ENCODE data around the gene PRR36. TPM values are rescaled to one million over a fixed set of nuclear protein-coding genes. Genes with fewer than 3 reads are reported as not detected.

Gene PRR36
- total RNA-seq, 4 donors from 2014 or later, result 2.5 TPM; not detected in 3

- H3K36me3 ChIP-seq, result peaks cover 6 to 74% (median 22%) of the 10 kb centered on the region in 3 donors
- peaks cover 0 to 41% (median 13%) of the 10 kb centered on the region in 4 donors for H3K4me1 ChIP-seq
- 77 to 81% methylated on average over 14 of the region's 14 CpGs for WGBS, 2 donors
- no peak overlapping the region for H3K27ac ChIP-seq
- H3K4me3 ChIP-seq, result no peak overlapping the region
- TF ChIP-seq POLR2A (IDR thresholded peaks at IDR 0.05) (no peak), EP300 (IDR thresholded peaks at IDR 0.05) (no peak), CTCF (IDR thresholded peaks at IDR 0.05) (no peak)
- no peaks in the 10 kb centered on the region for H3K9me3 ChIP-seq
- DNase-seq (ENCODE audit: low spot score in 2 of 2), result no peak
- H3K27me3 ChIP-seq, result no peaks in the 10 kb centered on the region
Measured at GRCh38 chr19:7908078-7908699, 34.0 kb upstream of the PRR36 start.

GRCh38 chr19:7907544-7907943 is 33.4 kb upstream of the PRR36 start:
- no peak for TF ChIP-seq POLR2A (IDR thresholded peaks at IDR 0.05)
- TF ChIP-seq EP300 (IDR thresholded peaks at IDR 0.05), result no peak
- TF ChIP-seq CTCF (IDR thresholded peaks at IDR 0.05), result no peak
- Histone ChIP-seq H3K36me3 (peaks cover 6 to 67% (median 22%) of the 10 kb centered on the region in 3 donors), H3K4me3 (no peak overlapping the region), H3K9me3 (no peaks in the 10 kb centered on the region), H3K4me1 (peaks cover 0 to 48% (median 16%) of the 10 kb centered on the region in 4 donors), H3K27ac (no peak overlapping the region), H3K27me3 (no peaks in the 10 kb centered on the region)
- DNase-seq (ENCODE audit: low spot score in 2 of 2), result no peak
- 87% methylated on average over 11 of the region's 11 CpGs for WGBS, 2 donors

- Histone ChIP-seq H3K9me3 (no peaks in the 10 kb centered on the region), H3K27ac (no peak overlapping the region), H3K27me3 (no peaks in the 10 kb centered on the region), H3K36me3 (peaks cover 6 to 63% (median 19%) of the 10 kb centered on the region in 3 donors), H3K4me1 (peaks cover 0 to 50% (median 16%) of the 10 kb centered on the region in 4 donors), H3K4me3 (no peak overlapping the region)
- 84 to 86% methylated on average over 19 of the region's 19 CpGs for WGBS, 2 donors
- no peak for DNase-seq (ENCODE audit: low spot score in 2 of 2)
- TF ChIP-seq CTCF (IDR thresholded peaks at IDR 0.05) (no peak), EP300 (IDR thresholded peaks at IDR 0.05) (no peak), POLR2A (IDR thresholded peaks at IDR 0.05) (no peak)
Measured at GRCh38 chr19:7907122-7907521, 32.9 kb upstream of the PRR36 start.

- peaks cover 0 to 50% (median 16%) of the 10 kb centered on the region in 4 donors for H3K4me1 ChIP-seq
- H3K27me3 ChIP-seq, result no peaks in the 10 kb centered on the region
Measured at GRCh38 chr19:7905859-7906258, 31.7 kb upstream of the PRR36 start.

More at GRCh38 chr19:7905859-7906258, 31.7 kb upstream of the PRR36 start:
- H3K36me3 ChIP-seq, result peaks cover 5 to 50% (median 9%) of the 10 kb centered on the region in 3 donors
- H3K9me3 ChIP-seq, result no peaks in the 10 kb centered on the region
- no peak overlapping the region for H3K27ac ChIP-seq
- 73 to 77% methylated on average over 10 of the region's 10 CpGs for WGBS, 2 donors
- TF ChIP-seq CTCF (IDR thresholded peaks at IDR 0.05) (no peak), POLR2A (IDR thresholded peaks at IDR 0.05) (no peak), EP300 (IDR thresholded peaks at IDR 0.05) (no peak)
- DNase-seq (ENCODE audit: low spot score in 2 of 2), result no peak
- no peak overlapping the region for H3K4me3 ChIP-seq

Data from tibial nerve (tissue), 4 donors.